Measurements from ENCODE around the gene SRL.

GRCh38 chr16:4233431-4233830 lies 8.4 kb downstream of the SRL start:
- no peak for TF ChIP-seq EZH2phosphoT487 (IDR thresholded peaks at IDR 0.05; ENCODE audit: insufficient read depth, low read depth)
- no peak for TF ChIP-seq EZH2 (IDR thresholded peaks at IDR 0.05; ENCODE audit: insufficient read depth, poor library complexity, severe bottlenecking)

All from GM23248 (cell line).